ENCODE results near the gene NPIPA5.
"Not testable (repeated sequence)": the region's sequence is repeated elsewhere in the genome, so short reads cannot be mapped to it uniquely, and the experiment has no call there.

NPIPA5 gene

DNA sequence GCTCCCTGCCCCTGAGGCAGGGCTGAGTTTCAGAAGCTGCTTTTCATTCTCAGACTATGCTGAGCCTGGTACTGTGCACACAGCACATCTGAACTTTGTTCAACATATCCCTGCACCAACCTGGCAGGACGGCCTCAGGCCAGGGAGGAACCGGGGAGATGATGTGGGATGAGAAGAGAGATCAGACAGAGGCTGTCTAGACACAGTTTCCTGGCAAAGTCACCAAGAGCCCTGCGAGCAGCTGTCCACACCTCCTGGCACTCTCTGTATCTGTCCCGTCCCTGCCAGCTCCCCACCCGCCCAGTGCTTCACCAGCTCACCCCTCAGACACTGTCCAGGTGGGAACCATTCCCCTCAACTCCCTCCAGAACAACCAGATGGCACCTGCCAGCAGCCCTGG, 39.1 kb downstream of the NPIPA5 start:
- DNase-seq (ENCODE audit: low read depth); in situ Hi-C loops (cut with HindIII; ENCODE audit: low sequenced_read_pairs); H3K4me3 ChIP-seq (ENCODE audit: low read depth, low read length): not testable (repeated sequence)

DNA sequence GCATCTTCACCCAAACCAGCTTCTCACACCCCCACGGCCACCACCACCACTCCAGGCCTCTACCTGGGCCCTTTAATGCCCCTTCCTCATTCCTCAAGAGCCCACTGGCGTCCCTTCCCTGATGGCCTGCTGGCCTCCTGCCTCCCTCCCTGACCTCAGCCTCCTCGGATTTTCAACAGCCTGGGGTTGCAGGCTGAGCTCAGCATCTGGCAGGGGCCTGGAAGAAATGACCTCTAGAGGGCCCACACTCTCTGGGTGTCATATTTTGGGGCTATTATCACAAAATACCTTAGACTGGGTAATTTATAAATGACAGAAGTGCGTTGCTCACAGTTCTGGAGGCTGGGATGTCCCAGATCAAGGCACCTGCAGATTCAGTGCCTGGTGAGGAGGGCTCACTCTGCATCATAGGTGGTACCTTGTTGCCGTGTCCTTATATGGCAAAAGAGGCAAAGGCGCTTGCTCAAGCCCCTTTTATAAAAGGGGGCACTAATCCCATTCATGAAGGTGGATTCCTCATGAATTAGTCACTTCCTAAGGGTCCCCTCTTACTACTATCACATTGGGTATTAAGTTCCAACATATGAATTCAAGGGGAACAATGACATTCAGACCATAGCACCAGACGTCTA, 40.0 kb downstream of the NPIPA5 start:
- H3K4me3 ChIP-seq (ENCODE audit: low read depth, low read length); DNase-seq (ENCODE audit: low read depth); in situ Hi-C loops (cut with HindIII; ENCODE audit: low sequenced_read_pairs): not testable (repeated sequence)

DNA sequence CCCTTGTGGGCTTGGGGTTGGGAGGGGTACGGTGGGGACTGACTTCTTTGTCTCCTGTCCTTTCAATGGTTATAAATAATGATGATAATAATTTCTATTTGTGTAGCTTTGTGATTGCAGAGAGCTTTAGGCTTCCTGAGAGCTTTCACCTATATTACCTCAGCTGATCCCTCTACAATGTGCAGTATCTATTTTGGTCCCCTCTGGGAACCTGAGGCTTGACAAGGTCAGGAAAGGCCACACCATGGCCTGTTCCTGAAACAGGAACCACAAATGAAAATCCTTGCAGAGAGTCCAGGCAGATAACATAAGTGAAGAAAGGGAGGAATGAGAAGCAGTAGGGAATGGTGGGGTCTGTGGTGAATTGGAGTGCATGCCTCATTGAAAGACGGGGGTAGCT, 42.5 kb downstream of the NPIPA5 start:
- in situ Hi-C loops (cut with HindIII; ENCODE audit: low sequenced_read_pairs); H3K4me3 ChIP-seq (ENCODE audit: low read depth, low read length); DNase-seq (ENCODE audit: low read depth): not testable (repeated sequence)

DNA sequence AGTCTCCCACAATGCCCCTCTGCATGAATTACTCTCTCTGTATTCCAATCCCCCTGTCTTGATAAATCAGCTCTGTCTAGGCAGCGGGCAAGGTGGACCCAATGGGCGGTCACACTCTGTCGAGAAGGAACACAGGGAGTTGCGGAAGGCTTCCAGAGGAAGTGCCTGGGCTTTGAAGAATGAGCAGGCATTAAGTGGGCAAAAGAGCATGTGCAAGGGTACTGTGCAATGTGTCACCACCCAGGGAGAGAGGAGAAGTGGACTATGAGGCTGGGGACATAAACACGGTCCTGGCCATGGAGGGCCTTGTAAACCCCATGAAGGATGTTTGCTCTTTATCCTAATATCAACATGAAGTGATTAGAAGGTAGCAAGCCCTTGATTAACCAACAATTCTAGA, 44.1 kb downstream of the NPIPA5 start:
- DNase-seq (ENCODE audit: low read depth); H3K4me3 ChIP-seq (ENCODE audit: low read depth, low read length); in situ Hi-C loops (cut with HindIII; ENCODE audit: low sequenced_read_pairs): not testable (repeated sequence)

DNA sequence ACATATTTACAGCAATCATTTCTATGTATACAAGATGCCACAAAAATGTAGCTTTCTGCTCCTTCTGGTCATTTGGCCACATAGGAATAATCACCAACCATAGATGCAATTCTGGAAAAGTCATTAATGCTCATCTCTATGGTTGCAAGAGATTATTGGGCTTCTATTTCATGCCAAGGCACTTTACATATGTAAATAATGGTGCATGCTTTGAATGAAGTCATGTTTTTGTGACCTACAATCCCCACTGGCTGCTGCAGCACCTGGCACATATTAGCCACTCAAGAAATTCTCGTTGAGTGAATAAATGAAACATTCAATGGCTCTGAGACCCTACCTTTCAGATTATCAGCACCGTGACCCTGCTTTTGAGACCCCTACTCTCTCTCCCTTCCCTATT, 47.1 kb downstream of the NPIPA5 start:
- DNase-seq (ENCODE audit: low read depth); in situ Hi-C loops (cut with HindIII; ENCODE audit: low sequenced_read_pairs); H3K4me3 ChIP-seq (ENCODE audit: low read depth, low read length): not testable (repeated sequence)

DNA sequence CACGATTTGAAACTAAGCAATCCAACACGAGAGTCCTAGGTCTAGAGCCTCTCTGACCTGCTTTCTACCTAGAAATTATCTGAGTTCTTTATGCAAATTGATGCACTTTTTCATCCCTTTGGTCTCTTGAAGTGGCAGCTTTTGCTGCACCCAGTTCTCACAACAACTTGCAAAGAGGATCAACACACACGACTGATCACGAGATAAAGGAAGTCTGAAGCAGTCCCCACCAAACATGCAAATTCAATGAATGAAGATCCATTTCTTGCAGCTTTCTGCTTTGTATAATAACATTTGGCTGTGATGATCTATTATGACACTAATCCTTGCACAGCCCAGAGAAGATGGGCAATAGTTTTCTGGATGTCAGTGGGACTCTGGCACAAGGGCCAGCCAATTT, 53.1 kb downstream of the NPIPA5 start:
- DNase-seq (ENCODE audit: low read depth); in situ Hi-C loops (cut with HindIII; ENCODE audit: low sequenced_read_pairs); H3K4me3 ChIP-seq (ENCODE audit: low read depth, low read length): not testable (repeated sequence)

DNA sequence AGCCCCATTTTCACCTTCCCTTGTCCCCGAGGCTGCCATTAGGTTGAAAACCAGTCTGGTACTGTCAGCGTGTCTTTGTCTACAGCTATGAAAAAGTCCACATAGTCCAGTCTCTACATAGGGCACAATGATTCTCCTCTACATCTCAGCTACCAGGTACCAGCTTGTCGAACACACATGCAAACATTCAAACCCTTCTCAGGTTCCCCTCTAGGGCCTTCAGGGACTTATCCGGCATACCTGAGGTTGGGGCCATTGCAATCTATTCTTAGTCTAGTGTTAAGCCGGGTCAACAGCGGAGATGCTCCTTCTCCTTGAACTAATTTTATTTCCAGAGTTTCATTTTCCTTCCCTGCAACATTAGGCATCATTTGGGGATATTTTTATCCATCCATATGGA, 54.7 kb downstream of the NPIPA5 start:
- H3K4me3 ChIP-seq (ENCODE audit: low read depth, low read length); DNase-seq (ENCODE audit: low read depth); in situ Hi-C loops (cut with HindIII; ENCODE audit: low sequenced_read_pairs): not testable (repeated sequence)

DNA sequence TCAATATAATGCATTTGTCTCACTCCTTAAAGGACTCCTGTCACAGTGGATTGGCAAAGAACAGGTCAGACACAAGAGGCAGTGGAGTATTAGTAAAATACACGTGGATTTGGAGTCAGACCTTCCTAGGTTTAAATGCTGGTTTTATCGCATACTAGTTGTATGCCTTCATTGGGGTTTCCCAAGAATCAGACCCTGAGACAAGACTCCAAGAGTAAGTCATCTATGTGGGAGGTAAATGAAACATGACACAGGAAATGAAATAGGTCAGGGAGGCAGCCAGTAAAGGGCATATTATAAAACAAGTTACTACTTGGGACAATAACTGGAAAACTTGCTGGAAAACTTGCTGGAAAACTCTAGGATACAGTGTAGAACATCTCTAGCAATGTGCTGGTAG, 56.9 kb downstream of the NPIPA5 start:
- DNase-seq (ENCODE audit: low read depth); H3K4me3 ChIP-seq (ENCODE audit: low read depth, low read length); in situ Hi-C loops (cut with HindIII; ENCODE audit: low sequenced_read_pairs): not testable (repeated sequence)

DNA sequence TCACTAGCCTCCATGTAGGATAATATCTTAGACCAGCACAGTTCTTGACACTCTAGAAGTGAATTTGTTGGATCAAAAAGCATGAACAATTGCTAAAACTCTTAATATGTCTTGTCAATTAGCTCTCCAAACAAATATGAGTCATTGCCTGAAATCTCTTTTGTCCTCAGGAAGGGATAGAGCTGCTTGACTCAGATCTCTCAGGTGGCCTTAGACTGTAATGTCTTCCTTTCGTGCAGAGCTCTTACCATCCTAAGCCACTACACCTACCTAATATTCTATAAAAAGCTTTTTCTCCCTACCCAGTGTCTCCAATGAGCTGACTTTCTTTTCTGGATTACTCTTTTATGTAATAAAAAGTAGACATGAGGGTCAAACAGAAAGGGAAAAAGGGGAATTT, 63.5 kb downstream of the NPIPA5 start:
- in situ Hi-C loops (cut with HindIII; ENCODE audit: low sequenced_read_pairs); H3K4me3 ChIP-seq (ENCODE audit: low read depth, low read length); DNase-seq (ENCODE audit: low read depth): not testable (repeated sequence)
